Natural killer cell (primary cell): ENCODE measurements around the gene HBG2. TPM values are rescaled to one million over a fixed set of nuclear protein-coding genes. Genes with fewer than 3 reads are reported as not detected.

Experiments used
- ATAC-seq, 3 donors: fragments of 150-1000 bp in 2 of 3; fragments of 200-7000 bp in 1 of 3; cut with Tn5 transposase; 1 replicate in 1 of 3; 2 replicates in 2 of 3; pipeline ENCODE4 v1.10.0; 2021; ENCODE audit warnings: mild to moderate bottlenecking in 2 of 3, moderate library complexity in 2 of 3
- DNase-seq, 2 donors: peaks; one replicate each; pipeline versions ENCODE4 v3.0.0 to v3.0.0-alpha.2; 2013 to 2021; ENCODE audit warnings: mixed read lengths in 1 of 2
- H3K27ac ChIP-seq: one replicate; pipeline ENCODE4 v1.5.1; 2013; ENCODE audit warnings: mild to moderate bottlenecking, low read length
- H3K27me3 ChIP-seq: one replicate; pipeline ENCODE4 v1.6.1; 2013; ENCODE audit warnings: low read length; ENCODE audit not compliant: control insufficient read depth, insufficient read depth
- H3K36me3 ChIP-seq: one replicate; pipeline ENCODE4 v1.6.1; 2013; ENCODE audit warnings: low read length; ENCODE audit not compliant: control insufficient read depth, insufficient read depth
- H3K4me1 ChIP-seq: one replicate; pipeline ENCODE4 v1.6.1; 2013; ENCODE audit warnings: low read length; ENCODE audit not compliant: control insufficient read depth, insufficient read depth
- H3K4me3 ChIP-seq: one replicate; pipeline ENCODE4 v1.5.1; 2013; ENCODE audit warnings: low read length
- H3K9me3 ChIP-seq: one replicate; pipeline ENCODE4 v1.6.1; 2013; ENCODE audit warnings: low read length; ENCODE audit not compliant: control insufficient read depth, insufficient read depth
- H3K27ac Mint-ChIP-seq, 2 donors: one replicate each; pipeline ENCODE4 v1.8.0; 2022; ENCODE audit warnings: mild to moderate bottlenecking in 2 of 2, mixed read lengths in 2 of 2, moderate library complexity in 1 of 2
- H3K27me3 Mint-ChIP-seq, 2 donors: one replicate each; pipeline ENCODE4 v1.8.0; 2022; ENCODE audit warnings: low read depth in 2 of 2, mixed read lengths in 2 of 2
- H3K36me3 Mint-ChIP-seq: one replicate; pipeline ENCODE4 v1.8.0; 2022; ENCODE audit warnings: mixed read lengths
- H3K4me1 Mint-ChIP-seq, 2 donors: one replicate each; pipeline ENCODE4 v1.8.0; 2022; ENCODE audit warnings: mixed read lengths in 2 of 2
- H3K4me3 Mint-ChIP-seq: one replicate; pipeline ENCODE4 v1.8.0; 2022; ENCODE audit warnings: mild to moderate bottlenecking, moderate library complexity, mixed read lengths
- H3K9me3 Mint-ChIP-seq, 2 donors: one replicate each; pipeline ENCODE4 v1.8.0; 2022; ENCODE audit warnings: mixed read lengths in 2 of 2
- CTCF ChIP-seq: fragments of 200-600 bp; IDR thresholded peaks from one replicate; pipeline ENCODE4 v1.8.0; 2022; ENCODE audit warnings: antibody characterized with exemption
- WGBS: methylation state at CpG from one replicate; pipeline ENCODE4 v1.1.7; 2013; ENCODE audit warnings: missing lambda C conversion rate; ENCODE audit not compliant: insufficient coverage; 5-methylcytosine and 5-hydroxymethylcytosine counted together
- intact Hi-C: fragments of 100-400 bp; cut with micrococcal nuclease; formaldehyde crosslinking; loops from one replicate; pipeline ENCODE4 v1.14.2; 2022
- total RNA-seq, 4 donors: library from RNA; stranded (reverse); fragments of 120-200 nt in 1 of 4; gene quantifications; one replicate each; pipeline versions ENCODE4 v1.2.3 to v1.2.4, GENCODE V29; 2013 to 2022

HBG2 gene
- total RNA-seq, 3 donors from 2014 or later (not counting 1 experiment from before 2014, with no cell fraction given) = not detected

GRCh38 chr11:5210376-5210885 is 44.1 kb downstream of the HBG2 start:
- DNase-seq = no peak
- Mint-ChIP-seq H3K4me3 (no peak overlapping the region), H3K27ac (no peak overlapping the region), H3K36me3 (no peaks in the 10 kb centered on the region), H3K9me3 (no peaks in the 10 kb centered on the region), H3K27me3 (no peaks in the 10 kb centered on the region), H3K4me1 (no peaks in the 10 kb centered on the region)
- intact Hi-C loops = no loop called here
- Histone ChIP-seq H3K27me3 (no peaks in the 10 kb centered on the region), H3K4me3 (no peak overlapping the region), H3K36me3 (no peaks in the 10 kb centered on the region), H3K4me1 (no peaks in the 10 kb centered on the region), H3K27ac (no peak overlapping the region), H3K9me3 (no peaks in the 10 kb centered on the region)
- 72% methylated on average over 7 of the region's 7 CpGs for WGBS
- no peak for ATAC-seq
- no peak for TF ChIP-seq CTCF

DNA sequence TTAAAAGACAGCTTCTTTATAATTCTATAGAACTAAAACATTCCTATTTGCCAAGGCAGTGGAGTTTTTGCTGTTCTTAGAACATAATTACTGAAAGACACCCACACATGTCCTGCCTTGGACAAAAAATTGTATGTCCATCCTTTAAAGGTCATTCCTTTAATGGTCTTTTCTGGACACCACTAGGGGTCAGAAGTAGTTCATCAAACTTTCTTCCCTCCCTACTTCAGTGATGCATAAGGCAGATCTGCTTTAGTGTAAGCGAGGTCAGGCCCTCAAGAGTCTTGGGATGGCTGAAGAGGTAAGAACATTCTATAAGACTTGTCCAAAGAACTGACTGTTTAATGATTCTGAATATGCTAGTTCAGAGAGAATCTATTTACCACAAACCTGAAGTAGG is 49.8 kb downstream of the HBG2 start:
- Mint-ChIP-seq H3K27me3 (peaks cover 0 to 3% of the 10 kb centered on the region in 2 donors), H3K4me3 (no peak overlapping the region), H3K9me3 (peaks cover 0 to 2% of the 10 kb centered on the region in 2 donors), H3K27ac (no peak overlapping the region), H3K36me3 (no peaks in the 10 kb centered on the region), H3K4me1 (no peaks in the 10 kb centered on the region)
- intact Hi-C loops = no loop called here
- Histone ChIP-seq H3K9me3 (no peaks in the 10 kb centered on the region), H3K27ac (no peak overlapping the region), H3K27me3 (no peaks in the 10 kb centered on the region), H3K4me1 (no peaks in the 10 kb centered on the region), H3K4me3 (no peak overlapping the region), H3K36me3 (no peaks in the 10 kb centered on the region)
- WGBS = no CpG with 5 or more reads among the region's 1 CpG
- no peak for TF ChIP-seq CTCF
- ATAC-seq (no peak), DNase-seq (no peak)

- peaks cover 0 to 2% of the 10 kb centered on the region in 2 donors for H3K9me3 Mint-ChIP-seq
- intact Hi-C loops = no loop called here
- H3K27me3 Mint-ChIP-seq = peaks cover 0 to 3% of the 10 kb centered on the region in 2 donors
- no peaks in the 10 kb centered on the region for H3K4me1 Mint-ChIP-seq
- Histone ChIP-seq H3K4me1 (no peaks in the 10 kb centered on the region), H3K27me3 (no peaks in the 10 kb centered on the region), H3K4me3 (no peak overlapping the region), H3K27ac (no peak overlapping the region), H3K9me3 (no peaks in the 10 kb centered on the region), H3K36me3 (no peaks in the 10 kb centered on the region)
- H3K27ac Mint-ChIP-seq = no peak overlapping the region
- no peaks in the 10 kb centered on the region for H3K36me3 Mint-ChIP-seq
- no peak for ATAC-seq
- WGBS = 87% methylated on average over 2 of the region's 2 CpGs
- no peak overlapping the region for H3K4me3 Mint-ChIP-seq
- TF ChIP-seq CTCF = no peak
- no peak for DNase-seq
Observed at GRCh38 chr11:5203366-5203765, 51.2 kb downstream of the HBG2 start.

Other genes with a start within 250 kb of the HBG2 start
- not detected for gene OR52J3, start 208.3 kb downstream of the HBG2 start, total RNA-seq
- not detected for gene OR52E2, start 195.2 kb downstream of the HBG2 start, total RNA-seq
- gene OR52E1, start 185.2 kb downstream of the HBG2 start, total RNA-seq = not detected
- not detected for gene OR52A5, start 116.4 kb downstream of the HBG2 start, total RNA-seq
- gene OR52A1, start 100.0 kb downstream of the HBG2 start, total RNA-seq = not detected
- gene OR51V1, start 54.1 kb downstream of the HBG2 start, total RNA-seq = not detected
- gene HBB, start 27.7 kb downstream of the HBG2 start, total RNA-seq = 10 to 100 TPM in 1 of 3 donors, 1 to 10 TPM in 1, not detected in 1; 2.6 to 10.6 TPM
- gene HBD, start 20.3 kb downstream of the HBG2 start, total RNA-seq = not detected
- not detected for gene HBG1, start 4.9 kb downstream of the HBG2 start, total RNA-seq
- gene HBE1, start 15.2 kb upstream of the HBG2 start, total RNA-seq = not detected
- gene OR51B4, start 47.2 kb upstream of the HBG2 start, total RNA-seq = not detected
- not detected for gene OR51B2, start 69.5 kb upstream of the HBG2 start, total RNA-seq
- not detected for gene OR51B5, start 88.7 kb upstream of the HBG2 start, total RNA-seq
- not detected for gene OR51B6, start 96.7 kb upstream of the HBG2 start, total RNA-seq
- not detected for gene OR51M1, start 129.0 kb upstream of the HBG2 start, total RNA-seq
- not detected for gene OR51Q1, start 167.3 kb upstream of the HBG2 start, total RNA-seq
- gene OR51I1, start 186.7 kb upstream of the HBG2 start, total RNA-seq = not detected
- not detected for gene OR51I2, start 194.5 kb upstream of the HBG2 start, total RNA-seq
- gene OR52D1, start 233.9 kb upstream of the HBG2 start, total RNA-seq = not detected